Skeletal muscle tissue (tissue), 4 donors: Measurements from ENCODE around the gene RBM4B. TPM values are rescaled to one million over a fixed set of nuclear protein-coding genes. Genes with fewer than 3 reads are reported as not detected.
"Not testable (repeated sequence)": the region's sequence is repeated elsewhere in the genome, so short reads cannot be mapped to it uniquely, and the experiment has no call there.

Experiments used
- H3K27ac ChIP-seq: one replicate; pipeline ENCODE4 v1.7.0; 2013; ENCODE audit warnings: mild to moderate bottlenecking, low read depth, low read length, inconsistent platforms
- H3K27me3 ChIP-seq, 3 donors: one replicate each; pipeline ENCODE4 v1.7.0; 2013; ENCODE audit warnings: low read length in 3 of 3; ENCODE audit not compliant: control insufficient read depth in 3 of 3, insufficient read depth in 3 of 3
- H3K36me3 ChIP-seq, 3 donors: one replicate each; pipeline ENCODE4 v1.7.0; 2013; ENCODE audit warnings: low read length in 3 of 3; ENCODE audit not compliant: control insufficient read depth in 3 of 3, insufficient read depth in 3 of 3
- H3K4me1 ChIP-seq, 3 donors: one replicate each; pipeline ENCODE4 v1.7.0; 2013; ENCODE audit warnings: low read length in 3 of 3, mild to moderate bottlenecking in 3 of 3; ENCODE audit not compliant: control insufficient read depth in 3 of 3, insufficient read depth in 3 of 3
- H3K4me3 ChIP-seq, 3 donors: one replicate each; pipeline ENCODE4 v1.7.0; 2013; ENCODE audit warnings: low read length in 3 of 3
- H3K9ac ChIP-seq, 3 donors: one replicate each; pipeline ENCODE4 v1.7.0; 2013; ENCODE audit warnings: low read length in 3 of 3, mild to moderate bottlenecking in 3 of 3, moderate library complexity in 2 of 3, low read depth in 1 of 3
- H3K9me3 ChIP-seq, 3 donors: one replicate each; pipeline ENCODE4 v1.7.0; 2013; ENCODE audit warnings: low read length in 3 of 3; ENCODE audit not compliant: control insufficient read depth in 3 of 3
- total RNA-seq: library from RNA; depleted of rRNA; stranded (reverse); fragments of >200 nt; gene quantifications from one replicate; pipeline ENCODE4 v1.2.3, GENCODE V29; 2014
- donor health status: Osteomylitis.

The RBM4B gene
- total RNA-seq, 1 donor from 2014 or later = 32.4 TPM

DNA sequence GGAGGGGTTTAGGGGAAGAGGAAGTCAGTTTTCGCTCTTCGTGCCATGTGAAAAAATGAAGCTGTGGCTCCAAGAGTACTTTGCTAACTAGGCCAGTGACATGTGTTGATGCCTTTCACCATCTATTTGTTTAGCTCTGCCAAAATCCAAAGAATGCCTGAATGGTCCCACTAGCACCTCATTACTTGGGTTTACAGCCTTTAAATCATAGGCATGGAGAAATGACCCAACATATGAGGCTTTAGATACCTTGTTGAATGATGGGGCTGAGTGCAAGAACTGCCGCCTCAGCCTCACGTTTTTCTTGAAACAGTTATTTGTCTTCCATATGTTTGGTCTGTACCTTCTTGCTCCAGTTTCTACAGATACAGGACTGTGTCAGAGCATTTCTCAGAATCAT lies 30.9 kb downstream of the RBM4B start:
- Histone ChIP-seq H3K4me1 (peaks cover 43 to 50% (median 45%) of the 10 kb centered on the region in 3 donors), H3K36me3 (peaks cover 13 to 51% (median 48%) of the 10 kb centered on the region in 3 donors), H3K9ac (no peak overlapping the region)

DNA sequence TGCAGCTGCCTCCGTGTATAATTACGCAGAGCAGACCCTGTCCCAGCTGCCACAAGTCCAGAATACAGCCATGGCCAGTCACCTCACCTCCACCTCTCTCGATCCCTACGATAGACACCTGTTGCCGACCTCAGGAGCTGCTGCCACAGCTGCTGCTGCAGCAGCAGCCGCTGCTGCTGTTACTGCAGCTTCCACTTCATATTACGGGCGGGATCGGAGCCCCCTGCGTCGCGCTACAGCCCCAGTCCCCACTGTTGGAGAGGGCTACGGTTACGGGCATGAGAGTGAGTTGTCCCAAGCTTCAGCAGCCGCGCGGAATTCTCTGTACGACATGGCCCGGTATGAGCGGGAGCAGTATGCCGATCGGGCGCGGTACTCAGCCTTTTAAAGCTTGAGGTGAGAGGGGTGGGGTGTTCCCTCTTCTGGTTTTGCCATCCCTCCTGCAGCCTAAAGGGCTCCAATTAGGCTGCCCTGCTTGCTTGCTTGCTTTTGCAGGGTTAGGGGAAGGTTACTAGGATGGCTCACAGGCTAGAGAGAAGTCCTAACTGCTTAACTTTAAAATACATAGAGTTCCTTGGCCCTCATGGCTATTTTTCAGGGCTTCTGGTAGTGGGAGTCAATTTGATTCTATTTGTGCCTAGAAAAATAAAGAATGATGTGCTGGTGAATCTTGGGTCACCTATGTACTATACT lies 33.8 kb downstream of the RBM4B start:
- no peaks in the 10 kb centered on the region for H3K9me3 ChIP-seq
- no peaks in the 10 kb centered on the region for H3K27me3 ChIP-seq
- H3K36me3 ChIP-seq = peaks cover 12 to 49% (median 45%) of the 10 kb centered on the region in 3 donors
- H3K27ac ChIP-seq = no peak overlapping the region
- peak overlapping the region; percentile 9 to 52 (median 26) for H3K9ac ChIP-seq
- peaks cover 70 to 78% (median 71%) of the 10 kb centered on the region in 3 donors for H3K4me1 ChIP-seq
- H3K4me3 ChIP-seq = peak overlapping the region; percentile 33 to 61 (median 54)

More for the DNA sequence above, 30.9 kb downstream of the RBM4B start:
- H3K27me3 ChIP-seq = no peaks in the 10 kb centered on the region
- H3K4me3 ChIP-seq = no peak overlapping the region
- H3K27ac ChIP-seq = no peak overlapping the region
- no peaks in the 10 kb centered on the region for H3K9me3 ChIP-seq

DNA sequence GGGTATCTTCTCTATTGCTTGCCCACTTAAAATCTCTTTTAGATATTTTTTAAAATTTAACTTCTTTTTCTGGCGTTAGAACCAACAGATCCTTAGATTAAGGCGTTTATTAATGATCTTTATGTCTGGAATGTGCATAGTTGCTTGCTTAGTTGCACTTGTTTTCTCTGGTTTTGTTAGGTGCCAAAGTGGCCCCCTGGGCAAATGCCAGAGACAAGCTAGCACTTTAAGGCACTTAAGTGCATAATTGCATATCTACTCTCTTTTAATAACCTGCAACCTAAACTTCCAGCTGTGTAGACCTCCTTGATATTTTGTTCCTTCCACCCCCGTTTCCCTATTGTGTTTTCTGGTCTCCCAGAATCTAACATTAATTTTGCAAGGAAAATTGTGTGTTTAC lies 35.9 kb downstream of the RBM4B start:
- Histone ChIP-seq H3K4me3 (peak overlapping the region; percentile 0 to 99 (median 61)), H3K27me3 (no peaks in the 10 kb centered on the region), H3K36me3 (peaks cover 12 to 47% (median 42%) of the 10 kb centered on the region in 3 donors), H3K27ac (no peak overlapping the region), H3K9me3 (no peaks in the 10 kb centered on the region), H3K4me1 (peaks cover 79 to 87% (median 82%) of the 10 kb centered on the region in 3 donors), H3K9ac (peak overlapping the region in 2 of 3 donors; percentile 2 to 58)

DNA sequence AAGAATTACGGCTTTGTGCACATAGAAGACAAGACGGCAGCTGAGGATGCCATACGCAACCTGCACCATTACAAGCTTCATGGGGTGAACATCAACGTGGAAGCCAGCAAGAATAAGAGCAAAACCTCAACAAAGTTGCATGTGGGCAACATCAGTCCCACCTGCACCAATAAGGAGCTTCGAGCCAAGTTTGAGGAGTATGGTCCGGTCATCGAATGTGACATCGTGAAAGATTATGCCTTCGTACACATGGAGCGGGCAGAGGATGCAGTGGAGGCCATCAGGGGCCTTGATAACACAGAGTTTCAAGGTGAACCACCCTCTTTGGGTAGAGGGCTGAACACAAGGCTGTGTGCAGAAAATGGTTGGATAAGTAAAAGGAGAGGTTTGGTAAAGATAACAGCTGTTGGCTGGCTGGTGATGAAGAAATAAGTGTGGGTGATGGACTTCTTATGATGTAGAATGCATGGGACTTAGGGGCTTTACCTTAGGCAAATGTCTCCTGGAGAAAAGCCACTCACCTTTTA lies 37.8 kb downstream of the RBM4B start:
- not testable (repeated sequence) for H3K27me3 ChIP-seq, H3K9me3 ChIP-seq, H3K27ac ChIP-seq
- Histone ChIP-seq H3K4me3 (peak overlapping the region; percentile 93 to 99 (median 96)), H3K9ac (peak overlapping the region in 2 of 3 donors; percentile 40 to 96), H3K36me3 (peaks cover 12 to 29% (median 28%) of the 10 kb centered on the region in 3 donors), H3K4me1 (peaks cover 65 to 70% (median 70%) of the 10 kb centered on the region in 3 donors)

DNA sequence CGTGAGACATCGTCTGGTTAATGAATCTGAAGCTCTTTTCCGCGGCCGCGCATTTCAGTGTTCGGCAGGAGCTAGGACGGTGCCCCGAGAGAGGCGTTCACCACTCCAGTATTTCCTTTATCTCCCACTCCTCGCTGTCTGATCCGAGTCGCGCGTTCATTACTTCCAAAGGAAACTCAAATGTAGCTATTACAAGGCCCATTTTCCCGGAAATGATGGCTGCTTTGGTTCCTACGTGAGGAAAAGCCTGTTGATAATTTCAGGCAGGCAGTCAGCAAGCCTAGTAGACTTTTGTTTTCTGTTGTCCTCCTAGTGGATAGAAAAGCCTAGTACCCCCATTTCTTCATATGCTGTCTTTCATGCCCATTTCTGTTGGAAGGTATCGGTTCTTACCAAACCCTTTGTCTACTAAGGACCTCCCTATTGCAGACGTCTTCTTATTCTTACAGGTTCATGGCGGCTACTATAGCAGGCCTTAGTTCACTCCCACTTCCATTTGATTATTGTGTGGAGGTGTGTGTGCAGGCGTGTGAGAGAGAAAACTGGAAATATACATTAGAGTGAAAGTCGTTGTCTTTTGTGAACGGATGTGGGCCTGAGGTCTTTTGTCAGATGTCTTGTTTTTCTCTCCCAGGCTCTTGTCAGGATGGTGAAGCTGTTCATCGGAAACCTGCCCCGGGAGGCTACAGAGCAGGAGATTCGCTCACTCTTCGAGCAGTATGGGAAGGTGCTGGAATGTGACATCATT lies 38.4 kb downstream of the RBM4B start:
- H3K27me3 ChIP-seq = no peaks in the 10 kb centered on the region
- peak overlapping the region; percentile 96 for H3K27ac ChIP-seq
- peaks cover 12 to 26% (median 22%) of the 10 kb centered on the region in 3 donors for H3K36me3 ChIP-seq
- peak overlapping the region; percentile 95 to 97 (median 96) for H3K9ac ChIP-seq
- H3K4me3 ChIP-seq = peak overlapping the region; percentile 93 to 99 (median 96)
- peaks cover 59 to 64% (median 63%) of the 10 kb centered on the region in 3 donors for H3K4me1 ChIP-seq
- no peaks in the 10 kb centered on the region for H3K9me3 ChIP-seq

DNA sequence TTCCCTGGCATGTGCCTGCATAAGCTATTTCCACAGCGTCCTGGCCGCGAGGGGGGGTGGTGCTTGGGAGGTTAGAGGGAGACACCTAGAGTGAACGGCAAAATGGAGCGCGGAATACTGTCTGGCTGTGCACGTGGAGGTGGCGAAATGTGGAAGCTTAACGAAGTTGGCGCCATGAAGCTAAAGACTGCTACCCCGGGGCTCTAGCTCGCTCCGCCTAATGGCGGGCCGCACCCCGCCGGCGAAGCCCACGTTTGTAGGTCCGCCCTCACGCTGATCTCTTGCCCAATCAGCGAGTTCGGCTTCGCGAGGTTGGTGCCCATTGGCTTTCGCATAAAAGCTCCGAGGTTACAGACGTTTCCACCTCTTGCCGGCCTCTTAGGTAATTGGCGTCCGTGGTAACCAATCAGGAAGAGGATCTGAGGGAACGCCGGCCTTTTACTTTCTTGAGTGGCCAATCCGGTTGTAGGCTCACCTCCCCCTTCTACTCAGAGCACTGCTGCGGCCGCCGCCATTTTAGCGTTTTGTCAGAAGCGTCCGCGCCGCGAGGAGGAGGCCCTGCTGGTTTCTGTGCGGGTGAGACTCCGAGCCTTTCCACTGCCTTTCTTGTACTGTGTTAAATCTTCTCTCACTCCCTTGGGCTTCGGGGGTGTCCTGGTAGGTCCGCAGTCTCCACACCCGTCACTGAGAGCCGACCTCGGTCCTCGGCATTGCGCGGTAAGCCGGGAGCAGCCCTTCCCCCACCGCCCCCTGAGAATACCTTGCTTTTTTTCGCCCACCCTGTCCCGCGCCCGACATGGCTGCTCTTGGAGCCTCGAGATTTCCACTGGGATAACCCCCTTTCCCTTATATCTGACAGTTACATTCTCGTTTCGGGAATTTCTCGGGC lies 39.3 kb downstream of the RBM4B start, which contains the start of gene RBM4:
TSS of gene RBM4 (plus strand) at position 527 of the 889 bp plus-strand sequence. CDS start 1,009 bp downstream, outside the sequence.
- no peaks in the 10 kb centered on the region for H3K9me3 ChIP-seq
- H3K27me3 ChIP-seq = no peaks in the 10 kb centered on the region
- H3K27ac ChIP-seq = peak within 1 kb of the TSS; percentile 96
- H3K4me3 ChIP-seq = peak within 1 kb of the TSS; percentile 93 to 99 (median 96)
- H3K9ac ChIP-seq = peak within 1 kb of the TSS; percentile 95 to 97 (median 96)
- peaks cover 50 to 56% (median 55%) of the 10 kb centered on the region in 3 donors for H3K4me1 ChIP-seq
- H3K36me3 ChIP-seq = peaks cover 5 to 18% (median 14%) of the 10 kb centered on the region in 3 donors

DNA sequence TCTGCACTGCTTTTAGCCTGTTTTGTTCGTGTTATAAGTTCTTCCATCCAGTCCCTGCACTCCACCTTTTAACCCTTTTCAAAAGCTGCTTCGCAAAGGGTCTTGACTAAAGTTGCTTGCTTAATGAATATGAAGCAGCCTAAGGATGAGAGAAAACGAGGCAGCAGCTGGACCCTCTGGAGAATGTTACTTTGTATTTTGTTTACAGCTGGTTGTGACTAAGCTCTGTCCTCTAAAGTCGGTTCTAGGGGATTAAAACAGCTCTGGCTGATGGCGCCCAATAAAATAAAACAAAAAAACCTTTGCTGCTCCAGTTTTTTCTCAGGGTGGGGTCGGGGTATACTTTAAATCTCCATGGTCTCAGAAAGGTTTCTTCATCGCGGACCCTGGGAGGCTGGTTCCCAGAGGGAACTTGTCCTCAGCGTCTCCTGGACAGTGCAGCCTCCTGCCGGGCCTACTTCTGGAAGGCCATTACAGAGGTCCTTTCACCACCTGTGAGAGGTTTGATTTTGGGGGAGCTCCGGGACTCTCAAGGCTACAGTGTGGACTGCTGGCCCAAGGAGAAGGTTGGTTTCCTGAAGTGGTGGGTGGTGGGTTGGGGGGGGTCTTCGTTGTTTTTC lies 40.0 kb downstream of the RBM4B start:
- peak overlapping the region; percentile 81 to 90 (median 89) for H3K9ac ChIP-seq
- peaks cover 3 to 13% (median 9%) of the 10 kb centered on the region in 3 donors for H3K36me3 ChIP-seq
- peak overlapping the region; percentile 79 for H3K27ac ChIP-seq
- peaks cover 44 to 48% (median 48%) of the 10 kb centered on the region in 3 donors for H3K4me1 ChIP-seq
- H3K4me3 ChIP-seq = peak overlapping the region; percentile 80 to 85 (median 84)
- H3K9me3 ChIP-seq = no peaks in the 10 kb centered on the region
- H3K27me3 ChIP-seq = no peaks in the 10 kb centered on the region

DNA sequence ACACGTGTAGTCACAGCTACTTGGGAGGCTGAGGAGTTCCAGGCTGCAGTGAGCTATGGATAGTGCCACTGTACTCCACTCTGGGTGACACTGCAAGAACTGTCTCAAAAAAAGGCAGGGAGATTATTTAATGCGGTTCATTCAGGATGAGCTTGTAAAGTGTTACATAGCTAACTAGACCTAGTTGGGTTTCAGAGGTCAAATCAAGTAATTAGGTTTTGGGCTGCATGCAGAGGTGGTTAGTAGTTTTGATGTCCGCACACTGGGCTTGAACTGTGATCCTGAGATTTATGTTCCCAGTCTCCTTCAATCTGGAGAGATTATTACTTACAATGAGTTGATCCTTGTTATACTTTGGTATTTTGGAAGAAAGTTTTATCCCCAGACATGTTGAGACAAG lies 41.3 kb downstream of the RBM4B start:
- H3K9me3 ChIP-seq = no peaks in the 10 kb centered on the region
- H3K4me3 ChIP-seq = no peak overlapping the region
- H3K27me3 ChIP-seq = no peaks in the 10 kb centered on the region
- H3K9ac ChIP-seq = no peak overlapping the region
- peaks cover 32 to 42% (median 41%) of the 10 kb centered on the region in 3 donors for H3K4me1 ChIP-seq
- H3K27ac ChIP-seq = no peak overlapping the region
- peaks cover 3 to 11% (median 7%) of the 10 kb centered on the region in 3 donors for H3K36me3 ChIP-seq

DNA sequence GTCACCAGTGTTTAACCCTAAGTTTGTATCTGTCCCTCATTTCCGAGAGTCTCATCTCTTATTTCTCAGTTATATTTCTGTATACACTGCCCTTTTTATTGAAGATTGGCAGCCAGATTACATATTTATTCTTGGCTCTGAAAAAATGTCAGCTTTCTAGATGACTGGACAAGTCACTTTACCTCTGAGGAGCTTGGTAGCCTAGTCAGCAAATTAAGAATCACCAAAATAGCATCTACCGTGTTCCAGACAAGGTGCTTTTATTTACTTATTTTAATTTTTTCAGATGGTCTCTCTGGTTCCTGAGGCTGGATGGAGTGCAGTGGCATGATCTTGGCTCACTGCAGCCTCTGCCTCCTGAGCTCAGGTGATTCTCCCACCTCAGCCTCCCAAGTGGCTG lies 44.7 kb downstream of the RBM4B start:
- Histone ChIP-seq H3K4me1 (peaks cover 10 to 16% (median 14%) of the 10 kb centered on the region in 3 donors), H3K27ac (no peak overlapping the region), H3K9ac (no peak overlapping the region), H3K36me3 (peaks cover 8 to 21% (median 16%) of the 10 kb centered on the region in 3 donors), H3K27me3 (no peaks in the 10 kb centered on the region), H3K9me3 (no peaks in the 10 kb centered on the region), H3K4me3 (no peak overlapping the region)
